A549 (cell line): ENCODE data around the gene UPF2. TPM values are rescaled to one million over a fixed set of nuclear protein-coding genes. Genes with fewer than 3 reads are reported as not detected.
A peak's percentile ranks its signal among the peaks of the same experiment; 100 is the strongest.

ENCODE experiments used
- ATAC-seq, 2 experiments: fragments of 200-7000 bp in 1 of 2; fragments of >200 bp in 1 of 2; cut with Nextera tagmentation in 1 of 2; cut with Tn5 transposase in 1 of 2; 3 replicates each; pipeline versions ENCODE4 v1.8.0 to v1.9.1; 2018 to 2020; ENCODE audit warnings: mild to moderate bottlenecking in 1 of 2, moderate library complexity in 1 of 2
- CTCF ChIA-PET: fragments of 300-600 bp; sonication (Branson Sonifier 250); formaldehyde crosslinking; extraction: SDS; loops from one replicate; lab custom pipeline; 2021; ENCODE audit warnings: antibody characterized with exemption, inconsistent platforms; lab: Yijun Ruan, JAX
- POLR2A ChIA-PET: fragments of 350-600 bp; formaldehyde crosslinking; extraction: SDS; loops from one replicate; lab custom pipeline; 2021; ENCODE audit warnings: antibody characterized with exemption, inconsistent platforms; lab: Yijun Ruan, JAX
- DNase-seq, 2 experiments: peaks; one replicate each; pipeline versions ENCODE4 v3.0.0 to v3.0.0-alpha.2; 2011 to 2016; ENCODE audit warnings: low read depth in 1 of 2, low spot score in 1 of 2
- FAIRE-seq: peaks from 2 replicates; lab custom pipeline; 2011; peaks lifted over from hg19 to GRCh38; lab: Jason Lieb, UNC
- H3K27ac ChIP-seq, 2 experiments: fragments of >200 bp; sonication (Bioruptor Twin); formaldehyde crosslinking; 3 replicates each; pipeline ENCODE4 v1.5.1; 2016 to 2017
- H3K4me1 ChIP-seq: fragments of >200 bp; sonication (Bioruptor Twin); formaldehyde crosslinking; 3 replicates; pipeline ENCODE4 v1.6.1; 2016
- H3K4me2 ChIP-seq: fragments of >200 bp; sonication (Bioruptor Twin); formaldehyde crosslinking; 3 replicates; pipeline ENCODE4 v1.6.1; 2016
- H3K4me3 ChIP-seq: fragments of >200 bp; sonication (Bioruptor Twin); formaldehyde crosslinking; 3 replicates; pipeline ENCODE4 v1.5.1; 2016
- H3K9me3 ChIP-seq: fragments of >200 bp; sonication (Bioruptor Twin); formaldehyde crosslinking; 3 replicates; pipeline ENCODE4 v1.6.1; 2016
- BHLHE40 ChIP-seq: IDR thresholded peaks from 2 replicates; pipeline ENCODE4 v1.6.1; 2012; ENCODE audit warnings: low read depth, low read length, inconsistent platforms
- CBX2 ChIP-seq: fragments of 200-600 bp; sonication (generic); IDR thresholded peaks from 2 replicates; pipeline ENCODE4 v1.6.1; 2016; ENCODE audit warnings: low read depth, mild to moderate bottlenecking, borderline replicate concordance
- CHD2 ChIP-seq: fragments of 150-350 bp; IDR thresholded peaks from 2 replicates; pipeline ENCODE4 v1.6.1; 2014; ENCODE audit warnings: low read length; ENCODE audit not compliant: partially characterized antibody
- EHMT2 ChIP-seq: fragments of 200-600 bp; sonication (generic); IDR thresholded peaks from 2 replicates; pipeline ENCODE4 v1.6.1; 2016; ENCODE audit warnings: antibody characterized with exemption, low read depth, mild to moderate bottlenecking, moderate library complexity
- ESRRA ChIP-seq: fragments of 150-350 bp; IDR thresholded peaks from 2 replicates; pipeline ENCODE4 v1.6.1; 2014; ENCODE audit warnings: mild to moderate bottlenecking, low read length, borderline replicate concordance
- FOSB ChIP-seq: fragments of 250-450 bp; sonication (Bioruptor Pico); IDR thresholded peaks from 2 replicates; pipeline ENCODE4 v1.5.0; 2020; ENCODE audit warnings: mild to moderate bottlenecking, moderate library complexity
- FOSL2 ChIP-seq, 2 experiments: fragments of 450-650 bp in 1 of 2; fragments of >200 bp in 1 of 2; sonication (Bioruptor Twin) in 1 of 2; formaldehyde crosslinking; IDR thresholded peaks; 2 replicates each; pipeline versions ENCODE4 v1.5.0 to v1.6.1; 2016 to 2020; ENCODE audit warnings: mild to moderate bottlenecking in 1 of 2, moderate library complexity in 1 of 2
- GATA3 ChIP-seq: IDR thresholded peaks from 2 replicates; pipeline ENCODE4 v1.6.1; 2012; ENCODE audit warnings: borderline replicate concordance
- HOXB13 ChIP-seq: fragments of 250-450 bp; sonication (Bioruptor Pico); IDR thresholded peaks from 2 replicates; pipeline ENCODE4 v1.5.0; 2020; ENCODE audit warnings: low read depth, mild to moderate bottlenecking, moderate library complexity
- JUN ChIP-seq, 2 experiments: fragments of >200 bp; sonication (Bioruptor Twin); formaldehyde crosslinking; IDR thresholded peaks; 2 replicates in 1 of 2; 3 replicates in 1 of 2; pipeline ENCODE4 v1.6.1; 2016 to 2017
- JUNB ChIP-seq: fragments of >200 bp; sonication (Bioruptor Twin); formaldehyde crosslinking; IDR thresholded peaks from 2 replicates; pipeline ENCODE4 v1.6.1; 2016
- KDM1A ChIP-seq: fragments of 200-600 bp; sonication (generic); IDR thresholded peaks from 2 replicates; pipeline ENCODE4 v1.6.1; 2016; ENCODE audit warnings: low read depth, mild to moderate bottlenecking
- PHF8 ChIP-seq: fragments of 200-600 bp; sonication (generic); IDR thresholded peaks from 2 replicates; pipeline ENCODE4 v1.6.1; 2016; ENCODE audit warnings: low read depth, mild to moderate bottlenecking, antibody characterized with exemption, moderate library complexity, borderline replicate concordance
- RARB ChIP-seq: fragments of 250-450 bp; sonication (Bioruptor Pico); IDR thresholded peaks from 2 replicates; pipeline ENCODE4 v1.8.0; 2021; ENCODE audit warnings: mild to moderate bottlenecking, moderate library complexity
- SREBF2 ChIP-seq: fragments of 450-650 bp; IDR thresholded peaks from 2 replicates; pipeline ENCODE4 v1.6.1; 2014; ENCODE audit warnings: mild to moderate bottlenecking, moderate library complexity
- TFCP2L1 ChIP-seq: fragments of 250-450 bp; sonication (Bioruptor Pico); IDR thresholded peaks from 2 replicates; pipeline ENCODE4 v1.5.0; 2021; ENCODE audit warnings: mild to moderate bottlenecking
- ZC3H11A ChIP-seq: fragments of 450-650 bp; IDR thresholded peaks from 2 replicates; pipeline ENCODE4 v1.6.1; 2014; ENCODE audit warnings: antibody characterized with exemption, mild to moderate bottlenecking
- WGBS: methylation state at CpG from one replicate; pipeline ENCODE4 v1.1.6; 2017; ENCODE audit errors: missing lambda C conversion rate; 5-methylcytosine and 5-hydroxymethylcytosine counted together
- polyA plus RNA-seq, 4 experiments: library from polyadenylated mRNA; depleted of rRNA in 3 of 4; stranded (reverse); fragments of >200 nt; fragmentation: RNase III in 1 of 4; extraction: RNeasy Plus Mini Kit Qiagen cat#74134 plus additional on column Dnase treatment in 1 of 4; gene quantifications; 2 replicates in 3 of 4; 3 replicates in 1 of 4; pipeline ENCODE4 v1.2.3, GENCODE V29; 2011 to 2017
- TF ChIP-seq, protein P1 (sequence below): IDR thresholded peaks from 2 replicates; pipeline ENCODE4 v1.6.1; 2012; ENCODE audit warnings: low read depth, borderline replicate concordance
- TF ChIP-seq, protein P2 (sequence below): fragments of 200-600 bp; sonication (generic); IDR thresholded peaks from 2 replicates; pipeline ENCODE4 v1.6.1; 2016; ENCODE audit warnings: antibody characterized with exemption, mild to moderate bottlenecking, moderate library complexity
- TF ChIP-seq, protein P3 (sequence below): fragments of 150-350 bp; IDR thresholded peaks from 2 replicates; pipeline ENCODE4 v1.6.1; 2014; ENCODE audit warnings: low read depth, mild to moderate bottlenecking, low read length
- TF ChIP-seq, protein P4 (sequence below): fragments of 250-450 bp; sonication (Bioruptor Pico); IDR thresholded peaks from 2 replicates; pipeline ENCODE4 v1.5.0; 2021; ENCODE audit warnings: mild to moderate bottlenecking, moderate library complexity, borderline replicate concordance
- TF ChIP-seq, protein P5 (sequence below): fragments of >200 bp; sonication (Bioruptor Twin); formaldehyde crosslinking; IDR thresholded peaks from 3 replicates; pipeline ENCODE4 v1.5.1; 2016
- TF ChIP-seq, protein P6 (sequence below): fragments of 250-450 bp; sonication (Bioruptor Pico); IDR thresholded peaks from 2 replicates; pipeline ENCODE4 v1.5.0; 2020; ENCODE audit warnings: low read depth, mild to moderate bottlenecking, moderate library complexity
- TF ChIP-seq, protein P7 (sequence below): fragments of 450-650 bp; IDR thresholded peaks from 2 replicates; pipeline ENCODE4 v1.6.1; 2014; ENCODE audit warnings: antibody characterized with exemption
- TF ChIP-seq, protein P8 (sequence below): IDR thresholded peaks from 2 replicates; pipeline ENCODE4 v1.6.1; 2012

Gene UPF2
- polyA plus RNA-seq, 2 of the 4 experiments (the other 2 are of a cell fraction): 16.5 to 21.6 TPM

DNA sequence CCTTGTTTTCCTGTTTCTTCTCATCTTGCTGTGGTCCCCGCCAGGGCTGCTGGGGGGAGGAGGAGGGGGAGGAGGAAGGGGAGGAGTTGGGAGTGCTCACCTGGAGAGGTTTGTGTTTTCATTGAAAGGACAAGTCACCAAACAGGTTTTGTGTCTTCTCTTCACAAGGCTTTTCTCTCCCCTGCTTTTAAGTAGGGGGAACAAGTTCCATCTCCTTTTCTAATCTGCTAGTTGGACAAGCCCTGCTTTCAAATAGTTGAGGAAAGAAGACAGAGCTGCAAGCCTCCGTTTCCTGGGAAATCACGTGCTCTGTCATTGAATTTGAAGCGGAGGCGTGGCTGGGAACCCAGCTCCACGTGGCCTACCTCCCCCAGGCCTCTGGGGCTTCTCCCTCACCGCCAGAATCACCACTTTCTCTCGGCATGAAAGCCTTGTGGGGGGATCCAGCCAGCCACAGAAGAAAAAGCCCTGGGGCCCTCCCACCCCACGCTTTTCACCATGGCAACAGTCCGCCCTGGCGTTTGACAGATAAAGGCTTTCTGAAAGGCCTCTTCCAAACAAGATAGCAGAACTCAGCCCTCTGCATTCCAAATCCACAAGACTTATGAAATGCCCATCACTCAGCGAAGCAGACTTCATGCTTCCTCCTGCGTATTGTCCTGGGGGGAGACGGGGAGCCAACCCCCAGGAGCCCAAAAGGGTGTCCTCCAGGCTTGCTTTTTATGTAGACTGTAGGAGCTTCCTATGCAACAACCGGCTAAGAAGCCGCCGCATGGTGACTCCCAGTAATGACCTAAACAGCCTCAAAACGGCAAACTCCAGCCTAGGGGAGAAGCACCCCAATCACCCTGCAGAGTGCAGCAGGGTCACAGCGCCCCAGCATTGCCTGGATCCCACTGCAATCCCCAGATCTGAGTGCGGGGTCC lies 167.8 kb downstream of the UPF2 start:
- Histone ChIP-seq H3K4me2 (peak overlapping the region; percentile 80), H3K4me1 (peaks cover 35% of the 10 kb centered on the region), H3K9me3 (no peaks in the 10 kb centered on the region), H3K27ac (peak overlapping the region; percentile 82 to 92), H3K4me3 (0 out of 3 replicates have a peak overlapping the region, but pooled peaks have one; percentile 4)
- ChIA-PET POLR2A (no interaction called here), CTCF (interaction anchor here (0.6 to 2.1 kb wide), 5 partner anchors 11 to 111 kb away, joined by 3 to 8 read pairs (median 4); no protein-coding TSS in a partner anchor)
- no peak for FAIRE-seq
- peak; percentile 65 to 72 for DNase-seq
- ATAC-seq: peak; percentile 65 to 68
- WGBS: 63% methylated on average over 16 of the region's 20 CpGs
- TF ChIP-seq, protein P1, sequence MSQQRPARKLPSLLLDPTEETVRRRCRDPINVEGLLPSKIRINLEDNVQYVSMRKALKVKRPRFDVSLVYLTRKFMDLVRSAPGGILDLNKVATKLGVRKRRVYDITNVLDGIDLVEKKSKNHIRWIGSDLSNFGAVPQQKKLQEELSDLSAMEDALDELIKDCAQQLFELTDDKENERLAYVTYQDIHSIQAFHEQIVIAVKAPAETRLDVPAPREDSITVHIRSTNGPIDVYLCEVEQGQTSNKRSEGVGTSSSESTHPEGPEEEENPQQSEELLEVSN: peak; percentile 53; the same call in 1 of the 2 replicates
- TF ChIP-seq SREBF2 (no peak), ZC3H11A (no peak), CHD2 (no peak), BHLHE40 (no peak), GATA3 (no peak), HOXB13 (0 out of 2 replicates have a peak, but pooled peaks have one; percentile 51), JUNB (no peak), KDM1A (no peak), CBX2 (no peak), JUN (IDR thresholded peaks at IDR 0.05) (no peak), ESRRA (no peak), PHF8 (no peak), TFCP2L1 (CRISPR knock-in tag) (peak; percentile 48; the same call in 1 of the 2 replicates), FOSL2 (IDR thresholded peaks at IDR 0.05) (no peak), FOSL2 (CRISPR knock-in tag; IDR thresholded peaks at IDR 0.05) (no peak), RARB (CRISPR knock-in tag) (no peak), EHMT2 (no peak), FOSB (no peak)
- TF ChIP-seq, protein P2, sequence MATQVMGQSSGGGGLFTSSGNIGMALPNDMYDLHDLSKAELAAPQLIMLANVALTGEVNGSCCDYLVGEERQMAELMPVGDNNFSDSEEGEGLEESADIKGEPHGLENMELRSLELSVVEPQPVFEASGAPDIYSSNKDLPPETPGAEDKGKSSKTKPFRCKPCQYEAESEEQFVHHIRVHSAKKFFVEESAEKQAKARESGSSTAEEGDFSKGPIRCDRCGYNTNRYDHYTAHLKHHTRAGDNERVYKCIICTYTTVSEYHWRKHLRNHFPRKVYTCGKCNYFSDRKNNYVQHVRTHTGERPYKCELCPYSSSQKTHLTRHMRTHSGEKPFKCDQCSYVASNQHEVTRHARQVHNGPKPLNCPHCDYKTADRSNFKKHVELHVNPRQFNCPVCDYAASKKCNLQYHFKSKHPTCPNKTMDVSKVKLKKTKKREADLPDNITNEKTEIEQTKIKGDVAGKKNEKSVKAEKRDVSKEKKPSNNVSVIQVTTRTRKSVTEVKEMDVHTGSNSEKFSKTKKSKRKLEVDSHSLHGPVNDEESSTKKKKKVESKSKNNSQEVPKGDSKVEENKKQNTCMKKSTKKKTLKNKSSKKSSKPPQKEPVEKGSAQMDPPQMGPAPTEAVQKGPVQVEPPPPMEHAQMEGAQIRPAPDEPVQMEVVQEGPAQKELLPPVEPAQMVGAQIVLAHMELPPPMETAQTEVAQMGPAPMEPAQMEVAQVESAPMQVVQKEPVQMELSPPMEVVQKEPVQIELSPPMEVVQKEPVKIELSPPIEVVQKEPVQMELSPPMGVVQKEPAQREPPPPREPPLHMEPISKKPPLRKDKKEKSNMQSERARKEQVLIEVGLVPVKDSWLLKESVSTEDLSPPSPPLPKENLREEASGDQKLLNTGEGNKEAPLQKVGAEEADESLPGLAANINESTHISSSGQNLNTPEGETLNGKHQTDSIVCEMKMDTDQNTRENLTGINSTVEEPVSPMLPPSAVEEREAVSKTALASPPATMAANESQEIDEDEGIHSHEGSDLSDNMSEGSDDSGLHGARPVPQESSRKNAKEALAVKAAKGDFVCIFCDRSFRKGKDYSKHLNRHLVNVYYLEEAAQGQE: no peak
- TF ChIP-seq, protein P3, sequence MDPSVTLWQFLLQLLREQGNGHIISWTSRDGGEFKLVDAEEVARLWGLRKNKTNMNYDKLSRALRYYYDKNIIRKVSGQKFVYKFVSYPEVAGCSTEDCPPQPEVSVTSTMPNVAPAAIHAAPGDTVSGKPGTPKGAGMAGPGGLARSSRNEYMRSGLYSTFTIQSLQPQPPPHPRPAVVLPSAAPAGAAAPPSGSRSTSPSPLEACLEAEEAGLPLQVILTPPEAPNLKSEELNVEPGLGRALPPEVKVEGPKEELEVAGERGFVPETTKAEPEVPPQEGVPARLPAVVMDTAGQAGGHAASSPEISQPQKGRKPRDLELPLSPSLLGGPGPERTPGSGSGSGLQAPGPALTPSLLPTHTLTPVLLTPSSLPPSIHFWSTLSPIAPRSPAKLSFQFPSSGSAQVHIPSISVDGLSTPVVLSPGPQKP: no peak
- TF ChIP-seq, protein P4, sequence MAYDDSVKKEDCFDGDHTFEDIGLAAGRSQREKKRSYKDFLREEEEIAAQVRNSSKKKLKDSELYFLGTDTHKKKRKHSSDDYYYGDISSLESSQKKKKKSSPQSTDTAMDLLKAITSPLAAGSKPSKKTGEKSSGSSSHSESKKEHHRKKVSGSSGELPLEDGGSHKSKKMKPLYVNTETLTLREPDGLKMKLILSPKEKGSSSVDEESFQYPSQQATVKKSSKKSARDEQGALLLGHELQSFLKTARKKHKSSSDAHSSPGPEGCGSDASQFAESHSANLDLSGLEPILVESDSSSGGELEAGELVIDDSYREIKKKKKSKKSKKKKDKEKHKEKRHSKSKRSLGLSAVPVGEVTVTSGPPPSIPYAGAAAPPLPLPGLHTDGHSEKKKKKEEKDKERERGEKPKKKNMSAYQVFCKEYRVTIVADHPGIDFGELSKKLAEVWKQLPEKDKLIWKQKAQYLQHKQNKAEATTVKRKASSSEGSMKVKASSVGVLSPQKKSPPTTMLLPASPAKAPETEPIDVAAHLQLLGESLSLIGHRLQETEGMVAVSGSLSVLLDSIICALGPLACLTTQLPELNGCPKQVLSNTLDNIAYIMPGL (CRISPR knock-in tag): no peak
- TF ChIP-seq, protein P5, sequence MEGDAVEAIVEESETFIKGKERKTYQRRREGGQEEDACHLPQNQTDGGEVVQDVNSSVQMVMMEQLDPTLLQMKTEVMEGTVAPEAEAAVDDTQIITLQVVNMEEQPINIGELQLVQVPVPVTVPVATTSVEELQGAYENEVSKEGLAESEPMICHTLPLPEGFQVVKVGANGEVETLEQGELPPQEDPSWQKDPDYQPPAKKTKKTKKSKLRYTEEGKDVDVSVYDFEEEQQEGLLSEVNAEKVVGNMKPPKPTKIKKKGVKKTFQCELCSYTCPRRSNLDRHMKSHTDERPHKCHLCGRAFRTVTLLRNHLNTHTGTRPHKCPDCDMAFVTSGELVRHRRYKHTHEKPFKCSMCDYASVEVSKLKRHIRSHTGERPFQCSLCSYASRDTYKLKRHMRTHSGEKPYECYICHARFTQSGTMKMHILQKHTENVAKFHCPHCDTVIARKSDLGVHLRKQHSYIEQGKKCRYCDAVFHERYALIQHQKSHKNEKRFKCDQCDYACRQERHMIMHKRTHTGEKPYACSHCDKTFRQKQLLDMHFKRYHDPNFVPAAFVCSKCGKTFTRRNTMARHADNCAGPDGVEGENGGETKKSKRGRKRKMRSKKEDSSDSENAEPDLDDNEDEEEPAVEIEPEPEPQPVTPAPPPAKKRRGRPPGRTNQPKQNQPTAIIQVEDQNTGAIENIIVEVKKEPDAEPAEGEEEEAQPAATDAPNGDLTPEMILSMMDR: no peak
- TF ChIP-seq, protein P6, sequence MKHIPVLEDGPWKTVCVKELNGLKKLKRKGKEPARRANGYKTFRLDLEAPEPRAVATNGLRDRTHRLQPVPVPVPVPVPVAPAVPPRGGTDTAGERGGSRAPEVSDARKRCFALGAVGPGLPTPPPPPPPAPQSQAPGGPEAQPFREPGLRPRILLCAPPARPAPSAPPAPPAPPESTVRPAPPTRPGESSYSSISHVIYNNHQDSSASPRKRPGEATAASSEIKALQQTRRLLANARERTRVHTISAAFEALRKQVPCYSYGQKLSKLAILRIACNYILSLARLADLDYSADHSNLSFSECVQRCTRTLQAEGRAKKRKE: 0 out of 2 replicates have a peak, but pooled peaks have one; percentile 52
- TF ChIP-seq, protein P7, sequence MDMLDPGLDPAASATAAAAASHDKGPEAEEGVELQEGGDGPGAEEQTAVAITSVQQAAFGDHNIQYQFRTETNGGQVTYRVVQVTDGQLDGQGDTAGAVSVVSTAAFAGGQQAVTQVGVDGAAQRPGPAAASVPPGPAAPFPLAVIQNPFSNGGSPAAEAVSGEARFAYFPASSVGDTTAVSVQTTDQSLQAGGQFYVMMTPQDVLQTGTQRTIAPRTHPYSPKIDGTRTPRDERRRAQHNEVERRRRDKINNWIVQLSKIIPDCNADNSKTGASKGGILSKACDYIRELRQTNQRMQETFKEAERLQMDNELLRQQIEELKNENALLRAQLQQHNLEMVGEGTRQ: peak; percentile 70
- TF ChIP-seq, protein P8, sequence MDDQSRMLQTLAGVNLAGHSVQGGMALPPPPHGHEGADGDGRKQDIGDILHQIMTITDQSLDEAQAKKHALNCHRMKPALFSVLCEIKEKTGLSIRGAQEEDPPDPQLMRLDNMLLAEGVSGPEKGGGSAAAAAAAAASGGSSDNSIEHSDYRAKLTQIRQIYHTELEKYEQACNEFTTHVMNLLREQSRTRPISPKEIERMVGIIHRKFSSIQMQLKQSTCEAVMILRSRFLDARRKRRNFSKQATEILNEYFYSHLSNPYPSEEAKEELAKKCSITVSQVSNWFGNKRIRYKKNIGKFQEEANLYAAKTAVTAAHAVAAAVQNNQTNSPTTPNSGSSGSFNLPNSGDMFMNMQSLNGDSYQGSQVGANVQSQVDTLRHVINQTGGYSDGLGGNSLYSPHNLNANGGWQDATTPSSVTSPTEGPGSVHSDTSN: no peak
